Vagina (tissue), 2 donors: ENCODE data around the gene ZNF235.

ENCODE experiments used
- POLR2A ChIP-seq, 2 donors: fragments of 450-650 bp; IDR thresholded peaks; one replicate each; pipeline ENCODE4 v1.6.1; 2017; ENCODE audit warnings: antibody characterized with exemption in 2 of 2, mild to moderate bottlenecking in 2 of 2, moderate library complexity in 2 of 2
- POLR2AphosphoS5 ChIP-seq, 2 donors: sonication (generic); formaldehyde crosslinking; IDR thresholded peaks; one replicate each; pipeline ENCODE4 v1.9.0; 2017; ENCODE audit warnings: antibody characterized with exemption in 2 of 2, mild to moderate bottlenecking in 2 of 2, low read depth in 1 of 2; ENCODE audit not compliant: insufficient read depth in 1 of 2
- TF ChIP-seq, protein P1 (sequence below), 3 experiments: fragments of 450-650 bp in 2 of 3; fragments of 200-600 bp in 1 of 3; sonication (generic) in 1 of 3; IDR thresholded peaks; one replicate each; pipeline ENCODE4 v1.5.1; 2017 to 2019; ENCODE audit warnings: antibody characterized with exemption in 3 of 3, mild to moderate bottlenecking in 2 of 3, moderate library complexity in 2 of 3

DNA sequence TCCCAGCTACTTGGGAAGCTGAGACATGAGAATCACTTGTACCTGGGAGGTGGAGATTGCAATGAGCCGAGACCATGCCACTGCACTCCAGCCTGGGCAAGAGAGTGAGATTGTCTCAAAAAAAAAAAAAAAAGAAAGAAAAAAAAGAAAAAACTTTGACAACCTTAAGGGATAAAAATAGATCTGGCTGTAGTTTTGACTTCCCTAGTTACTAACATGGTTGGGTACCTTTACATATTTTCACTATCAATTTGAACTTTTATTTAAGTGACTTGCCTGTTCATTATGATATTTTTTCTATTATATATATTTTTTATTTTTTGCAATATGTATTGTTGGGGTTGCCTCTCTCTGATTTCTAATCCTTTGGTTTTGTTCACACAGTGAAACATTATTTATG, 8.4 kb upstream of the ZNF235 start:
- TF ChIP-seq POLR2A (IDR thresholded peaks at IDR 0.05), result no peak
- TF ChIP-seq, protein P1, sequence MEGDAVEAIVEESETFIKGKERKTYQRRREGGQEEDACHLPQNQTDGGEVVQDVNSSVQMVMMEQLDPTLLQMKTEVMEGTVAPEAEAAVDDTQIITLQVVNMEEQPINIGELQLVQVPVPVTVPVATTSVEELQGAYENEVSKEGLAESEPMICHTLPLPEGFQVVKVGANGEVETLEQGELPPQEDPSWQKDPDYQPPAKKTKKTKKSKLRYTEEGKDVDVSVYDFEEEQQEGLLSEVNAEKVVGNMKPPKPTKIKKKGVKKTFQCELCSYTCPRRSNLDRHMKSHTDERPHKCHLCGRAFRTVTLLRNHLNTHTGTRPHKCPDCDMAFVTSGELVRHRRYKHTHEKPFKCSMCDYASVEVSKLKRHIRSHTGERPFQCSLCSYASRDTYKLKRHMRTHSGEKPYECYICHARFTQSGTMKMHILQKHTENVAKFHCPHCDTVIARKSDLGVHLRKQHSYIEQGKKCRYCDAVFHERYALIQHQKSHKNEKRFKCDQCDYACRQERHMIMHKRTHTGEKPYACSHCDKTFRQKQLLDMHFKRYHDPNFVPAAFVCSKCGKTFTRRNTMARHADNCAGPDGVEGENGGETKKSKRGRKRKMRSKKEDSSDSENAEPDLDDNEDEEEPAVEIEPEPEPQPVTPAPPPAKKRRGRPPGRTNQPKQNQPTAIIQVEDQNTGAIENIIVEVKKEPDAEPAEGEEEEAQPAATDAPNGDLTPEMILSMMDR (IDR thresholded peaks at IDR 0.05), result no peak
- TF ChIP-seq POLR2AphosphoS5 (IDR thresholded peaks at IDR 0.05; ENCODE audit: insufficient read depth in 1 of 2, low read depth in 1 of 2), result no peak
